SK-N-MC (cell line): ENCODE data around the gene ZNF462.

Source experiments
- EZH2 ChIP-seq: fragments of 200-600 bp; sonication (generic); IDR thresholded peaks from one replicate; pipeline ENCODE4 v1.6.1; 2017; ENCODE audit warnings: antibody characterized with exemption
- FOXP2 ChIP-seq: optimal IDR thresholded peaks from 2 replicates; pipeline ENCODE3; 2011; ENCODE audit warnings: mild to moderate bottlenecking, moderate library complexity; ENCODE audit not compliant: insufficient read depth; ENCODE audit errors: extremely low read length, control extremely low read depth
- POLR2AphosphoS5 ChIP-seq: IDR thresholded peaks from 2 replicates; pipeline ENCODE4 v1.6.1; 2012; ENCODE audit warnings: mild to moderate bottlenecking, low read depth, low read length, borderline replicate concordance

DNA sequence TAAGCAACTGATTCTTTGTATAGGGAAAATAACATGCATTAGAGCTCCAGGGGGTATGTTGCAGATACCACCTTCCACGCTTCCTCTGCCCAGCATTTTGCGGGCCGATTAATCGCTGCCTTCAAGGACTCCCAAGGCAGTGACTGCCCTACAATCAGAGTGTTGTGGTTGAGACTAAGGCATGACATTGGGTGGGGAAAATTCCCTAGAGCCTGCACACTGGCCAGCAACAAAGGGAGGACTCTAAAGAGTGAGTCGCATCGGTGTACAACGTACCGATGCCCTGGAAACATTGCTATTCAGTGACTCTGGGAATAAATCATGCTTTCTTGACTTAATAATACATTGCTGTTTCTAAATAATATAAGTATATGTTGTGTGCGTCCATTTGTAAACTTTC lies 119.7 kb downstream of the ZNF462 start:
- no peak for TF ChIP-seq EZH2
- TF ChIP-seq FOXP2, result no peak
- TF ChIP-seq POLR2AphosphoS5, result no peak
